VCaP (cell line): ENCODE results near the gene ESCO1.

Experiments used
- H3K27ac ChIP-seq: fragments of 450-650 bp; 2 replicates; pipeline ENCODE4 v1.5.1; 2017
- CTCF ChIP-seq: fragments of 450-650 bp; conservative IDR thresholded peaks from 2 replicates; pipeline ENCODE4 v1.5.1; 2017; ENCODE audit warnings: mild to moderate bottlenecking, moderate library complexity

ESCO1 gene

DNA sequence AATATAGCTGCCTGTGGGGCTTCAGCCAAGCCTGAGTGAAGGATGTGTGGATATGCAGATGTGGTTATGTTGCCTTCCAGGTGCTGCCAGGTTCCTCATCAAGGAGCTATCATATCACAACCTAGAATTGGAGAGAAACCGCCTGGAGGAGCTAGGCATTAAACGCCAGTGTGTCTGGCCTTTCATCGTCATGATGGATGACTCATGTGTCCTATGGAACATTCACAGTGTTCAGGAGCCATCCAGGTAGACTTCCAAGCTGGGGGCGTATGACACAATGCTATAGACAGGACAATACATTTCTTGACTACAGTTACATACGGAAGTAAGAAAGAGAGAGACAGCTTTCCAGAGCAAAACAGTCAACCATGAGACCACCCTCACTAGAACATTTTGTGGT, 86.8 kb downstream of the ESCO1 start:
- no peak overlapping the region for H3K27ac ChIP-seq
- TF ChIP-seq CTCF: no peak

DNA sequence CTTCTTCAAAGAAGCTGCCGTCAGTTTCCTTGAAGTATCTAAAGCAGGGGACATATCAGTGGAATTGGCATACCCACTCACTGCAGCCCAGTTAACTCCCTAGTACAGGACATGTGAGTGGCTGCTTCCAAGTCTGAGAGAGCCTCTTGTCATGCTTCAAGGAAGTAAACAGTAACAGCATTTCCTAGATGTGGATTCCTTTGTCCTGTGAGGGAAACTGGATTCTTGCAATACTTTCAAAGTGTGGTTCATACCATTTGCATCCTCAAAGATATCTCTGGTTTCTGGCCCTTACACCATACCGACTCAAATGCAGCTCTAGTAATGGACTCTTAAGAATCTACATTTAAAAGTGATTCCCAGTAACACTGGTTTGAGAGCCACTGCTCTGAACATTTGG, 87.2 kb downstream of the ESCO1 start:
- no peak for TF ChIP-seq CTCF

GRCh38 chr18:21509062-21509461, 91.4 kb downstream of the ESCO1 start:
- H3K27ac ChIP-seq: no peak overlapping the region
- peak; percentile 51 for TF ChIP-seq CTCF

More for the DNA sequence above, 87.2 kb downstream of the ESCO1 start:
- H3K27ac ChIP-seq: no peak overlapping the region

DNA sequence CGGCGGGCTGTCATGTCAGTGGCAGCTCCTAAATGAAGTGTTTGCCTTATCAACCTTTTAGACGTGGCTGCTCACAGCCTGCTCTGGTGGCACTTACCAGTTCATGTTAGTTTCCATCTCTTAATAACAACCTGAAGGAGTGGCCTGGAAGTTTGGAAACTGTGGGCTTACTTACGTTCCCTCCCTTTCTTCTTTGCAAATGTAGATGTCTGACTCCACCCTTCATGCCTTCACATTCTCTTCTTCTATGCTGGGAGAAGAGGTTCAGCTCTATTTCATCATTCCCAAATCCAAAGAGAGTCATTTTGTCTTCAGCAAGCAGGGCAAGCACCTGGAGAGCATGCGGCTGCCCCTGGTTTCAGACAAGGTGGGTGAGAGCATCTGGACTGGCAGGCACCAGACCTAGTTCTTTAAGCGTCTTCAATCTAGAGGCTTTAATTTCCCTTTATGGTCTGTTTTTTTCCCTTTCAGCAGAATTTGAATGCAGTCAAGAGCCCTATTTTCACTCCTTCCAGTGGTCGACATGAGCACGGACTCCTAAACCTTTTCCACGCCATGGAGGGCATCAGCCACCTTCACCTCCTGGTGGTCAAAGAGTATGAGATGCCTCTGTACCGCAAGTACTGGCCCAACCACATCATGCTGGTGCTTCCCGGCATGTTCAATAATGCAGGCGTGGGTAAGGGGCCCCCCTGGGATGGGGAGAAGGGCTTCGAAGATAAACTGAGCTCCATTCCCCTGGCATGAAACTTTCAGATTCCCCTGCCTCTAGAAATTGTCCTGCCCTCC, 92.4 kb downstream of the ESCO1 start:
- H3K27ac ChIP-seq: no peak overlapping the region

GRCh38 chr18:21502661-21503060, 97.8 kb downstream of the ESCO1 start:
- no peak overlapping the region for H3K27ac ChIP-seq

More for the DNA sequence above, 92.4 kb downstream of the ESCO1 start:
- no peak for TF ChIP-seq CTCF

GRCh38 chr18:21499997-21500396, 100.5 kb downstream of the ESCO1 start:
- H3K27ac ChIP-seq: no peak overlapping the region
- TF ChIP-seq CTCF: no peak

More at GRCh38 chr18:21502661-21503060, 97.8 kb downstream of the ESCO1 start:
- TF ChIP-seq CTCF: no peak

- no peak for TF ChIP-seq CTCF
- no peak overlapping the region for H3K27ac ChIP-seq
These were observed 104.1 kb downstream of the ESCO1 start for GRCh38 chr18:21496277-21496835.
